ENCODE measurements around the gene SDK1.
"Not testable (repeated sequence)": the region's sequence is repeated elsewhere in the genome, so short reads cannot be mapped to it uniquely, and the experiment has no call there.

The SDK1 gene

GRCh38 chr7:4308205-4308590, 1007.1 kb downstream of the SDK1 start:
- no peak for DNase-seq (ENCODE audit: low read depth)
- H3K4me3 ChIP-seq (ENCODE audit: low read depth, low read length), result no peak overlapping the region
- TF ChIP-seq CTCF (IDR thresholded peaks at IDR 0.05; ENCODE audit: low read depth, low read length, missing control alignments), result no peak
- in situ Hi-C loops (cut with HindIII; ENCODE audit: low sequenced_read_pairs), result no loop called here

- H3K4me3 ChIP-seq (ENCODE audit: low read depth, low read length); DNase-seq (ENCODE audit: low read depth); in situ Hi-C loops (cut with HindIII; ENCODE audit: low sequenced_read_pairs): not testable (repeated sequence)
These were observed 1012.9 kb downstream of the SDK1 start for GRCh38 chr7:4313911-4314310.

GRCh38 chr7:4314316-4314715, 1013.3 kb downstream of the SDK1 start:
- DNase-seq (ENCODE audit: low read depth); H3K4me3 ChIP-seq (ENCODE audit: low read depth, low read length); in situ Hi-C loops (cut with HindIII; ENCODE audit: low sequenced_read_pairs): not testable (repeated sequence)

Measured in astrocyte of the cerebellum (primary cell).